DMS79 (cell line): ENCODE results near the gene DOLPP1.
"Not testable (repeated sequence)": the region's sequence is repeated elsewhere in the genome, so short reads cannot be mapped to it uniquely, and the experiment has no call there.

Experiments
- DNase-seq: peaks from one replicate; lab custom pipeline; 2025; lab: John Stamatoyannopoulos, UW

The DOLPP1 gene

GRCh38 chr9:129080601-129081387 lies at the start of gene DOLPP1:
Gene DOLPP1 (plus strand): TSS chr9:129081111. CDS start chr9:129081132, 21 bp downstream.
- DNase-seq: peak; percentile 98

DNA sequence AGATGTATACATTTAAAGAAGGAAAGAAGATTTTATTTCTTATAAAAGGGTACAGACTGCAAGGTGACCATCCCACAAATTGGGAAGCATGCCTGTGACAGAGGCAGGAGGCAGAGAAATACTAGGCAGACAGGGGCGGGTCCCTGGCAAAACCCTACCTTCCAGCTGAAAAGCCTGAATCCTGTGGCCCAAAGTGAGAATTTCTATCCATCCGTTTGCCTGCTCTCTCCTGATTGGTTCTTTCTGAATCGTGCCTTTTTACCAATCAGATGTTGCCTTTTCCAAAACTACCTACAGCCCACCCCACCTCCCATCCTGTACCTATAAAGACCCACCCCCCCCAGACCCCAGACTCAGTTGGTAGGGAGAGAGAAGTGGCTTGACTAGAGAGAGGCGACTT lies 49.4 kb upstream of the DOLPP1 start:
- no peak for DNase-seq

GRCh38 chr9:129032541-129033159 lies 48.3 kb upstream of the DOLPP1 start:
- DNase-seq: no peak

- DNase-seq: no peak
Measured at GRCh38 chr9:129033216-129033615, 47.7 kb upstream of the DOLPP1 start.

GRCh38 chr9:129035838-129036237 lies 45.1 kb upstream of the DOLPP1 start:
- DNase-seq: not testable (repeated sequence)

DNA sequence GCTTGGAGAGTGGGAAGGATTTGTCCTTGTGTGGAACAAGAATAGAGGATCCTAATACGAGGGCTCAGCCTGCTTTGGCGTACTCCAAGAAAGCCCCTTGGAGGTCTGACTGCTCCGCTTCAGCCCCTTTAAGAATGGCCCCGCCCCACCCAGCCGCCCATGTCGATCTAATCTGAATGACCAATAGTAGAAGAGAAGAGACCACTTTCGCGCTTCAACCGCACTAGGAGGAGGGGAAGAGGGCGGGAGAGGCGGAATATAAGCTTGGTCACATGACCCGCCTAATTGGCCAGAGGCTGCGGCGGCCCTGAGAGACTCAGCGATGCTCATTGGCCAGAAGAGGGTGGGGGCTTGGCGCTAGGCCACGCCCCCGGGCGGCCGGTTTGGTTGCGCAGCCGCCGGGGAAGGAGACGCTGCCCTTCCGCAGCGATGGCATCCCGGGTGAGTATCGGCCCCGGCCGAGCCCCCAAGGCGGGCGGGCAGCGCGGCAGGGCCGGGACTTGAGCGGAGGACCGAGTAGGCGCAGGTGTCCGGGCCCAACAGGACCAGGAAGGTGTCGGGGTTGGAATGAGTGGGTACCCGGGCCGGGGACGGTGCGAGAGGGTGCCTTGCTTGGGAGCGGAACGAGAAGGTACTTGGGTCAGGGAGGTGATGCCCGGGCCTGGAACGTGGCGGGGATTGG lies 44.5 kb upstream of the DOLPP1 start, which contains the start of gene MIGA2:
Gene MIGA2, plus strand, starts transcription at position 386 of the 682 bp plus-strand sequence. CDS start 3,969 bp downstream, outside the sequence.
- peak; percentile 99 for DNase-seq

DNA sequence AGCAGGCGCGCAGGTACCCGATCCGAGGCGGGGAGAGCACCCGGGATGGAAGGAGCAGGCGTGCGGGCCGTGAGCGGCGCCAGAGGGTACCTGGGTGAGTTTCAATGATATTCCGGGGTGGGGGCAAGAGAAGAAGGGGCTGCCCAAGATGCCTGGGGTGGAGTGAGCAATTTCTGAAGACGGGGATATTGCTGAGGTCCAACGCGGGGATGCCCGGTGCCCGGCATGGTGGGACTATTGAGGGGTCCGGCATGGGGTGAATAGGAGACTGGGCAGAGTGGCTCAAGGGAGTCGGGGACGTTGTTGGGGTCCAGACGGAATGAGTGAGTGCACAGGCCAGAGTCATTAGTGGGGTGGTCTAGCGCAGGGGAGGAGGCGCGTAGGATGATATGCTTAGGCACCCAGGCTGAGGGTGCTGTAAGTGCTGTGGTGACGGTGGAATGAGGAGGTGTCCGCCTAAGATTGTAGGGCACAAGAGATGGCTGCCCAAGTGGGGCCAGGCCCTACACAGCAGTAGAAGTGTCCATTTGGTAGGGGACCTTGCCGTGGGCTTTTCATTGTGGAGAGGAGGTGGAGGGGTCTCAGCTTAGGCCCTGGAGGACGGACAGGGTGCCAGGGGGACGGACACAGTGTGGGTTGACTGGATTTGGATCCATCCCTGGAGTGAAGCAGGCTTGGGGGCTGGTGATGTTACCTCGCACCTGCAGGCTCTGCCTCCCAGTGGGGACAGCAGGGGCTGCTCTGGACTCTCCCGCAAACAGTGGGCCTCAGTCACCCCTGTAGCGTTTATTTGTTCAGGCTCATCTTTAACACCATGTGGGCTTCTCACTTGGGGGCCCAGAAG lies 43.8 kb upstream of the DOLPP1 start:
- DNase-seq: no peak

DNA sequence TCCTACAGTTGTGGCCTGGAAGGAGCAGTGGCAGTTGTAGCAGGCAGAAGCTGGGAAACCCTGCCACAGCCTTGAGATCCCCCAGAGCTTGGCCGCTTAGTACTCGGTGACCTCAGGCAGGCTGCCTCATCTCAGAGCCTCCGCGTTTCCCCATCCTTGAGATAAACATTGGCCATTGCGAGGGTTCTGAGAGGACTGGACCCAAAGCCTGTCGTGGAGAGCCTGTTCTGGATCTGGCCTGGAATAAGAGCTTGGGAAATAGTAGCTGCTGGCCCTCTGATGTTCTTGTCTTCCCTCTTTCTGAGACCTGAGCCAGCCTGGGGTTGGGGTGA lies 43.2 kb upstream of the DOLPP1 start:
- DNase-seq: no peak

GRCh38 chr9:129038109-129038852 lies 42.6 kb upstream of the DOLPP1 start:
- DNase-seq: no peak

- no peak for DNase-seq
Measured at GRCh38 chr9:129040113-129040643, 40.7 kb upstream of the DOLPP1 start.

DNA sequence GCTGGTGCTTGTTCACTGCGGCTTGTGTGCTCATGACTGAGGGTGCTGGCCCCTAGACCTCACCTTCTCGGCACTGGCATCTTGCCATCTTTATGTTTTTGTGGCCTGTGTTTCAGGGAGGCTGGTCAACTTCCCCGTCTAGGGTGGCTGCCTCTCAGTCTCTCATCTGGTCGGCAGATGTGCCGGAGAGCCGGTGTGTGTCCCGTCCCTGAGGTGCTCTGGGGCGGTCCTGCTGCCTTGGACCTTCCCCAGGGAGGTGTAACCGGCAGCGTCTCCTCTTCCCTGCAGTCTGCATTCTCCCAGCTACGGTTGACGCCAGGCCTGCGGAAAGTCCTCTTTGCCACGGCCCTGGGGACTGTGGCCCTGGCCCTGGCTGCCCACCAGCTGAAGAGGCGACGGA lies 38.9 kb upstream of the DOLPP1 start:
- DNase-seq: no peak

GRCh38 chr9:129052592-129052991 lies 28.3 kb upstream of the DOLPP1 start:
- DNase-seq: peak; percentile 53

DNA sequence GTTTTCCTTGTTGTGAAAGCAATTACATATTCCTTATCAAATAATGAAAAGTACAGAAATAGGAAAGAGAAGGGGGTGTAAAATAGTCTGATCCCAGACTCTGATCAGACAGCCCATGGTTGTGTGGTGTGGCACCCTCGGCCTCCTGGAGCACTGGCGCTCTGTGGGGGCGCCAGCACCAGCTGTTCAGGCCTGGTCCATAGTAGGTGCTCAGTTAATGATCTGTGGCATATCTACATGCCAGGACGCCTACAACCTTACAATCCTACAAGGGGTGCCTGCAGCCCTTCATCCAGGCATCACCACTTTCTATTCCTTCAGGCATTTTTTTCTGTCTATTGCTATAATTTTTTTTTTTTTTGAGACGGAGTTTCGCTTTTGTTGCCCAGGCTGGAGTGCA lies 27.9 kb upstream of the DOLPP1 start:
- no peak for DNase-seq

GRCh38 chr9:129054163-129054851 lies 26.6 kb upstream of the DOLPP1 start:
- no peak for DNase-seq

GRCh38 chr9:129058965-129059795 lies 21.7 kb upstream of the DOLPP1 start:
- DNase-seq: no peak

DNA sequence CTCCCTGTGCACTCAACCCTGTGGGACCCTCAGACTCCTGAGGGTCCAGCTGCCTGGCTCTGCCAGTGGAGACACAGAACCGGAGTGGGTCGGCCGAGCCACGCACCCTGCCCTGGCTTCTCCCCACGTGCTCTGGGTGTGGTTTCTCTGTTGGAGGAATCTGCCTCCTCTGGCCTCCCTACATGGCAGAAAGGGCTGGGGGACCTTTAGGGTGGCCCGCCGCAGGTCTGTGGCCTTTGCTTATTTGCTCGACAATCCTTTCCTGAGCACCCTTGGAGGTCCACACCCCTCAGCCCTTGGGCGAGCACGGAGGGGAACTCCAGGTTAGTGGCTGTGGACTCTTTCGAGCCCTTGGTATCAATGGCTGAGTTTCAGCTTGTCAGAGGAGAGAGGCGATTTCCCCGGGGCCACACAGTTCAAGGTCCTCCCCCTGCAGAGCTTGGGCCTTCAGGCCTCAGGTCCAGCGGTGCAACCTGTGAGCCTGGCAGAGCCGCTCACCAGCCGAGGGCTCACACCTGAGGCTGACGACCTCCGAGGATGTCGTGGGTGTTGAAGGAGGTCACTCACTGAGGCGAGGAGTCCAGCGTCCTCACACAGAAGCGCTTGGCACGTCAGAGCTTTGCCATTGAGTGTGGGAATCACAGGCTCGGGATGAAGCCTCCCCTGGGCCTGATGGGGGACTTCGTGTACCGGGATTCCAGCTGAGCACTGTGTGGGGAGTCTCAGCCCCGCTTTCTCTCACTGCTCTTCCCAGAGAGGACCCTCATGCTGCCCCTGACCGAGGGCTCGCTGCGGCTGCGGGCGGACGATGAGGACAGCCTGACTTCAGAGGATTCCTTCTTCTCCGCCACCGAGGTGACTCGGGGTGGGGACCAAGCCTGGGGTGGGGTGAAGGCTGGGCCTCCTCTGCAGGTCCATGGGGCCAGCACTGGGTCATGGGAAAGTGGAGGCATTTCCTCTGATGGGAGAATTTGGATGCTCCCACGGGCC lies 20.8 kb upstream of the DOLPP1 start:
- no peak for DNase-seq

- no peak for DNase-seq
Measured at GRCh38 chr9:129060991-129061390, 19.9 kb upstream of the DOLPP1 start.

GRCh38 chr9:129063061-129063460 lies 17.9 kb upstream of the DOLPP1 start:
- no peak for DNase-seq
